HEK293T (cell line): ENCODE data around the gene MGA.

Source experiments
- BHLHE40 ChIP-seq: fragments of 450-650 bp; IDR thresholded peaks from 2 replicates; pipeline ENCODE4 v1.6.1; 2016; ENCODE audit warnings: mild to moderate bottlenecking, moderate library complexity, borderline replicate concordance
- CTBP1 ChIP-seq: fragments of 450-650 bp; IDR thresholded peaks from 2 replicates; pipeline ENCODE4 v1.6.1; 2016; ENCODE audit warnings: borderline replicate concordance
- FOXA1 ChIP-seq: fragments of 450-650 bp; IDR thresholded peaks from 2 replicates; pipeline ENCODE4 v1.6.1; 2016; ENCODE audit warnings: mild to moderate bottlenecking
- FOXK2 ChIP-seq: fragments of 450-650 bp; IDR thresholded peaks from 2 replicates; pipeline ENCODE4 v1.6.1; 2016; ENCODE audit warnings: mild to moderate bottlenecking
- FOXM1 ChIP-seq: fragments of 450-650 bp; IDR thresholded peaks from 2 replicates; pipeline ENCODE4 v1.6.1; 2017; ENCODE audit warnings: mild to moderate bottlenecking, borderline replicate concordance
- HDGF ChIP-seq: fragments of 450-650 bp; IDR thresholded peaks from 2 replicates; pipeline ENCODE4 v1.6.1; 2017; ENCODE audit warnings: antibody characterized with exemption, borderline replicate concordance
- SP1 ChIP-seq: fragments of 450-650 bp; IDR thresholded peaks from 2 replicates; pipeline ENCODE4 v1.6.1; 2017
- ZNF384 ChIP-seq: fragments of 450-650 bp; IDR thresholded peaks from 2 replicates; pipeline ENCODE4 v1.6.1; 2016

DNA sequence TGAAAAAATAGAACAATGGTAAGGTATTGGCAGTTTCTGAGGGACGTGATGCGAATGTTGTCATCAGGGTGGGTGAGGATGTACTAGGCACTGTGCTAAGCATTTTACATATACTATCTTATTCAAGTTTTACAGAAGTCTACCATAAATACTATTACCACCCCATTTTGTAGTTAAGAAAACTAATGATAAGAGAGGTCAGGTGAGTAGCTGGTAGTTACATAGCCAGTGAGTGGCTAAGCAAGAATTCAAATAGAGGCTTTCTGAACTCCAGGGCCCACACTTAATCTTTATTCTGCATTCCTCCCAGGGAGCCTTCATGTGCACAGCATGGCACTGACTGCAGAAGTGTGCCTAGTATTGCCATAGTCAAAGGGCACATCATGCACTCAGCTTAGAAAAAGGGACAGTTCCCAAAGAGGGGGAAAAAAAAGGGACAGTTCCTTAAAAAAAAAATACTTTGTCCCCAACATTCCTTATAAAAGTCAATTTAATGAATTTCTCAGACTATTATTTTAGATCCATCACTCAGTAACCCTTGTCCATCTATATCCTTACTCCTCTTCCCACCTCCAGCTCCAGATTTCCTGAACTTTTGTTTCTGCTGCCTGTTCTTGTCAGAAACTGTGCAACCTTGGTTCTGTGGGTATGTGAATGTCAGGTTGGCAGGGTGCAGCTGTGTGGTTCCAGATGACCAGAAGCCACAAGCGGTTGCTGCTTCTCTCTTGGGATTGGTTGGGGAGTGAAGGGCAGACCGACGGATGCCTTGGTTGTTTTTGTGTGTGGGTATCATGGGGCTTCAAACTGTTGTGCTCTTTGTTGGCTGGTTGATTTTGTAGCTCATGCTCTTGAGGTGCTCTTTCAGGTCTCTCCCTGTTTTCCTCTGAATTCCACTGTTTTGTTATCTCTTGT, 122.4 kb downstream of the MGA start:
- TF ChIP-seq BHLHE40 (no peak), FOXK2 (no peak), HDGF (no peak), CTBP1 (no peak), FOXA1 (no peak), ZNF384 (no peak), FOXM1 (no peak), SP1 (no peak)
